Heart right ventricle (tissue), 16 donors: ENCODE results near the gene RARB. TPM values are rescaled to one million over a fixed set of nuclear protein-coding genes. Genes with fewer than 3 reads are reported as not detected.

Experiments
- ATAC-seq, 8 donors: fragments of 200-7000 bp; cut with Tn5 transposase; one replicate each; pipeline ENCODE4 v1.9.1; 2020; ENCODE audit warnings: mild to moderate bottlenecking in 8 of 8, moderate library complexity in 8 of 8, moderate number of reproducible peaks in 1 of 8
- DNase-seq, 2 donors: peaks; one replicate each; pipeline ENCODE4 v3.0.0-alpha.2; 2020
- H3K27ac ChIP-seq, 10 donors: fragments of 200-600 bp; sonication (generic) in 2 of 10; one replicate each; pipeline versions ENCODE4 v1.5.0 to v1.8.0; 2020 to 2022; ENCODE audit warnings: mild to moderate bottlenecking in 3 of 10
- H3K27me3 ChIP-seq, 7 donors: fragments of 200-600 bp; one replicate each; pipeline ENCODE4 v1.8.0; 2021 to 2022; ENCODE audit warnings: mild to moderate bottlenecking in 2 of 7
- H3K36me3 ChIP-seq, 9 donors: fragments of 200-600 bp; sonication (generic) in 1 of 9; one replicate each; pipeline versions ENCODE4 v1.5.0 to v1.8.0; 2020 to 2022; ENCODE audit warnings: mild to moderate bottlenecking in 2 of 9
- H3K4me1 ChIP-seq, 9 donors: fragments of 200-600 bp; sonication (generic) in 1 of 9; one replicate each; pipeline versions ENCODE4 v1.5.0 to v1.8.0; 2020 to 2022; ENCODE audit warnings: mild to moderate bottlenecking in 4 of 9
- H3K4me3 ChIP-seq, 10 donors: fragments of 200-600 bp; sonication (generic) in 2 of 10; one replicate each; pipeline versions ENCODE4 v1.5.0 to v1.8.0; 2020 to 2022; ENCODE audit warnings: mild to moderate bottlenecking in 7 of 10, moderate library complexity in 2 of 10
- H3K9me3 ChIP-seq, 11 donors: fragments of 200-600 bp in 10 of 11; sonication (generic) in 2 of 11; one replicate each; pipeline versions ENCODE4 v1.5.0 to v1.8.0; 2013 to 2022; ENCODE audit warnings: mild to moderate bottlenecking in 2 of 11, control low read depth in 1 of 11, moderate library complexity in 1 of 11
- WGBS, 2 donors: extraction: QIAGEN DNeasy Blood & Tissue Kit; methylation state at CpG; one replicate each; pipeline ENCODE4 v1.1.7; 2013; ENCODE audit warnings: inconsistent platforms in 1 of 2; 5-methylcytosine and 5-hydroxymethylcytosine counted together
- intact Hi-C, 10 donors: fragments of 100-400 bp; cut with DNase I; formaldehyde crosslinking; loops; one replicate each; pipeline versions ENCODE4 v1.11.1 to v1.14.2; 2022
- polyA plus RNA-seq, 2 donors: library from polyadenylated mRNA; stranded (reverse); fragments of 200-250 nt; gene quantifications; one replicate each; pipeline ENCODE4 v1.2.3, GENCODE V29; 2013
- total RNA-seq, 10 donors: library from RNA; stranded (reverse); fragmentation: NEBNext Ultra II Directional in 3 of 10; extraction: Animal tissue kit (Norgen Biotek cat#: 25700) in 3 of 10; gene quantifications; one replicate each; pipeline versions ENCODE4 v1.2.1 to v1.2.4, GENCODE V29; 2021 to 2023
- TF ChIP-seq, protein P1 (sequence below), 9 donors: fragments of 200-600 bp; sonication (generic) in 2 of 9; IDR thresholded peaks; one replicate each; pipeline versions ENCODE4 v1.5.0 to v1.8.0; 2021 to 2022; ENCODE audit warnings: antibody characterized with exemption in 9 of 9, mild to moderate bottlenecking in 5 of 9, moderate library complexity in 1 of 9
- donor health status: Arrhythmogenic right ventricular cardiomyopathy.
- donor health status: ischemic (EF 13 %, LVEDD 7.1; RV severe dilation, severe dysfunction).
- donor health status: healthy with polysubstance abuse.
- donor health status: DM: no; HTN: yes; CAD: no.
- donor health status: DM: no; HTN: no; CAD: no.
- donor health status: ischemic (EF 25% LVEDD 6.9; RV normal size, moderate dysfunction).
- donor health status: ischemic (EF 25% LVEDD 5.7; RV mildly dilated, moderate dysfunction).
- donor health status: healthy.
- donor health status: DM: yes; HTN: yes; CAD: no.
- donor health status: Ischemic cardiomyopathy.
- donor health status: ischemic (EF 35%, LVEDD 5.7; RV mildly dilated, moderate dysfunction).
- donor health status: nonischemic (EF 11% LVEDD 7.7; RV severe dilation, severe dysfunction).
- donor health status: DM: yes; HTN: yes; CAD: no.
- donor health status: PGD.
- donor health status: ischemic (EF 29% LVEDD 5.4; RV normal size, mild dysfunction).
- donor health status: nonischemic (EF 23%, LVEDD 6.1; RV moderate dilation, normal function).

Gene RARB
- total and polyA plus RNA-seq, 12 donors = 3.6 to 23.2 (median 17.8) TPM

DNA sequence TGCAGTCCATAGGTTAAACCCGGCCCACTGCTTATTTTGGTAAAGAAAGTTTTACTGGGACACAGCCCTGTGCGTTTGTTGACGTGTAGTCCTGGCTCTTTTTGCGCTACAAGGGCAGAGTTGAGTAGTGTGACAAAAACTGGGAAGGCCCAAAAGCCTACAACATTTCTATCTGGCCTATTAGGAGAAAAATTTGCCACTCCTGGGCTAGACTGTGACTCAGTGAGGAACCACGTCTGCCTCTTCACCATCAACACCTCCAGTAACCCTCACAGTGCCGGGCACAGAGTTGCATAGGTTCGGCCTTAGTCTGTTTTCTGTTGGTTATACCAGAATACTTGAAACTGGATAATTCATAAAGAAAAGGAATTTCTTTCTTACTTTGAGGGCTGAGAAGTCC, 126.3 kb downstream of the RARB start:
- ATAC-seq = peak in 1 of 8 donors; percentile 45
- Histone ChIP-seq H3K9me3 (no peaks in the 10 kb centered on the region), H3K27me3 (no peaks in the 10 kb centered on the region), H3K27ac (peak overlapping the region in 2 of 10 donors; percentile 28 to 46), H3K4me3 (no peak overlapping the region), H3K36me3 (no peaks in the 10 kb centered on the region), H3K4me1 (peaks cover 8 to 58% (median 42%) of the 10 kb centered on the region in 9 donors)
- WGBS, 2 donors = 89 to 91% methylated on average over 7 of the region's 7 CpGs
- TF ChIP-seq, protein P1, sequence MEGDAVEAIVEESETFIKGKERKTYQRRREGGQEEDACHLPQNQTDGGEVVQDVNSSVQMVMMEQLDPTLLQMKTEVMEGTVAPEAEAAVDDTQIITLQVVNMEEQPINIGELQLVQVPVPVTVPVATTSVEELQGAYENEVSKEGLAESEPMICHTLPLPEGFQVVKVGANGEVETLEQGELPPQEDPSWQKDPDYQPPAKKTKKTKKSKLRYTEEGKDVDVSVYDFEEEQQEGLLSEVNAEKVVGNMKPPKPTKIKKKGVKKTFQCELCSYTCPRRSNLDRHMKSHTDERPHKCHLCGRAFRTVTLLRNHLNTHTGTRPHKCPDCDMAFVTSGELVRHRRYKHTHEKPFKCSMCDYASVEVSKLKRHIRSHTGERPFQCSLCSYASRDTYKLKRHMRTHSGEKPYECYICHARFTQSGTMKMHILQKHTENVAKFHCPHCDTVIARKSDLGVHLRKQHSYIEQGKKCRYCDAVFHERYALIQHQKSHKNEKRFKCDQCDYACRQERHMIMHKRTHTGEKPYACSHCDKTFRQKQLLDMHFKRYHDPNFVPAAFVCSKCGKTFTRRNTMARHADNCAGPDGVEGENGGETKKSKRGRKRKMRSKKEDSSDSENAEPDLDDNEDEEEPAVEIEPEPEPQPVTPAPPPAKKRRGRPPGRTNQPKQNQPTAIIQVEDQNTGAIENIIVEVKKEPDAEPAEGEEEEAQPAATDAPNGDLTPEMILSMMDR (IDR thresholded peaks at IDR 0.05) = no peak
- no peak for DNase-seq
- intact Hi-C loops = no loop called here

DNA sequence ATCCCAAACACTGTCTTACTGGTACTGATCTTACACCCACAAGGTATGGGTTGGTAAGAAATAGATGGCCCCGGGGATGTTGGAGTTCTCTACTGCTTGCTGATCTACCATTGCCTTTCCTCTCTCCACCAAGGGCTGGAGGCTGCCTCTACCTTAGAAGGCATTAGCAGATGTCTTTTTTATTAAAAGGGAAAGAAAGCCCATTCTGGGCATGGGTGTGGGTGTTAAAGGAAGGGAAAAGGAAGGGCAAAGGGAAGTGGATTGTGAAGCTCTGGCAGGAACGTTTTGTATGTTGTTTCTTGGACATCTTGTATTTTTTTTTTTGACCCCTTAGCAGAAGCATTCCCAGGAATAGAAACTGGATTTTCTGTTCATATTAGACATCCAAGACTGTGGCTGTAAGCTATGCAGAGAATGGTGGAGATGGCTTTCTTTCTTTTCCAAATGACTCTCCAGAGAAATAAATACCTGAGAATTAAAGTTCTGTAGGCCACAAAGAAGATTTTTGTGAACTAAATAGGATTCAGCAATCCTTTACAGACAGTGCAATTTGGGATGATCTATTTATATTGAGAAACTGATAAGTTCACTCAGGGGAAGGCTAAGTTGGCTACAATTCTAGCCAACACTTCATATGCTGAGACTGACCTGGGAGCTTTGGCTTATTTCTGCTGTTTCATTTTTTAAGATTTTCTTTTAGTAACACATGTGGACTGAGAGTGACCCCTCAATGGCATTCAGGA, 127.8 kb downstream of the RARB start:
- 35 to 44% methylated on average over 2 of the region's 2 CpGs for WGBS, 2 donors
- peak in 6 of 8 donors; percentile 25 to 63 (median 35) for ATAC-seq

DNA sequence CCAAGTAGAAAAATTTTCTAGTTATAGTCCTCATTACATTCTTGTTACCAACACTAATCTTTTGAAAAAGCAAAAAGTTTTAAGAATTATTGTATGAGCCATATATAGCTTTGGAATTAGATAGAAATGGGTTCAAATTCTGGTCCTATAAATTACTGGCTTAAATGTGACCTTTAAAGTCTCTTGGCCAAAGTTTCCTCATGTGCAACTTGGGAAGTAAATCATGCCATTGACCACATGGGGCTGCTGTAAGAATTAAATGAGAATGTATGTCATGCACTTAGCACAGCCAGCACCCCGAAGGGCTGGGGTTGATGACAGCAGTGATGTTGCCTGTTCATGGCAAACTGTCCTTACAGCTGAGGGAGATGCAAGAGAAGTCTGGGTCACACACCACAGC, 128.4 kb downstream of the RARB start:
- intact Hi-C loops = loop anchor here in 2 of 10 donors (5.0 kb wide), 2 partner anchors 84 to 89 kb away; no protein-coding TSS in a partner anchor
- H3K27me3 ChIP-seq = no peaks in the 10 kb centered on the region
- H3K4me3 ChIP-seq = no peak overlapping the region
- WGBS, 2 donors = 28 to 43% methylated on average over 1 of the region's 1 CpG
- TF ChIP-seq, protein P1 (IDR thresholded peaks at IDR 0.05) = no peak
- ATAC-seq (no peak), DNase-seq (no peak)
- peak overlapping the region in 8 of 10 donors; percentile 14 to 64 (median 56) for H3K27ac ChIP-seq
- H3K4me1 ChIP-seq = peaks cover 8 to 59% (median 46%) of the 10 kb centered on the region in 9 donors
- H3K36me3 ChIP-seq = no peaks in the 10 kb centered on the region
- no peaks in the 10 kb centered on the region for H3K9me3 ChIP-seq

More for the DNA sequence above, 127.8 kb downstream of the RARB start:
- H3K36me3 ChIP-seq = no peaks in the 10 kb centered on the region
- no peaks in the 10 kb centered on the region for H3K27me3 ChIP-seq
- TF ChIP-seq, protein P1 (IDR thresholded peaks at IDR 0.05) = no peak
- peaks cover 8 to 58% (median 42%) of the 10 kb centered on the region in 9 donors for H3K4me1 ChIP-seq
- intact Hi-C loops = loop anchor here in 2 of 10 donors (5.0 kb wide), 2 partner anchors 84 to 89 kb away; no protein-coding TSS in a partner anchor
- H3K9me3 ChIP-seq = no peaks in the 10 kb centered on the region
- no peak overlapping the region for H3K4me3 ChIP-seq
- no peak for DNase-seq
- peak overlapping the region in 8 of 10 donors; percentile 4 to 64 (median 56) for H3K27ac ChIP-seq

GRCh38 chr3:25557694-25558093, 129.6 kb downstream of the RARB start:
- TF ChIP-seq, protein P1 (IDR thresholded peaks at IDR 0.05) = no peak
- no peaks in the 10 kb centered on the region for H3K36me3 ChIP-seq
- H3K4me1 ChIP-seq = peaks cover 8 to 71% (median 52%) of the 10 kb centered on the region in 9 donors
- no peaks in the 10 kb centered on the region for H3K9me3 ChIP-seq
- no peaks in the 10 kb centered on the region for H3K27me3 ChIP-seq
- no peak for DNase-seq
- intact Hi-C loops = loop anchor here in 2 of 10 donors (5.0 kb wide), 2 partner anchors 85 to 90 kb away; no protein-coding TSS in a partner anchor
- H3K4me3 ChIP-seq = no peak overlapping the region
- ATAC-seq = peak in 5 of 8 donors; percentile 41 to 60 (median 47)
- peak overlapping the region in 6 of 10 donors; percentile 3 to 61 (median 31) for H3K27ac ChIP-seq
- 55 to 63% methylated on average over 3 of the region's 3 CpGs for WGBS, 2 donors
